OCI-LY3 (cell line): Measurements from ENCODE around the gene NOP9.

Source experiments
- EZH2phosphoT487 ChIP-seq: fragments of 200-600 bp; shearing (Covaris generic); IDR thresholded peaks from 2 replicates; pipeline ENCODE4 v1.6.1; 2018; ENCODE audit warnings: antibody characterized with exemption, mixed run types, low read depth
- TF ChIP-seq, protein P1 (sequence below): fragments of 200-600, 300-600 bp; sonication (generic); IDR thresholded peaks from 2 replicates; pipeline ENCODE4 v1.5.1; 2014; ENCODE audit warnings: antibody characterized with exemption, low read length, low read depth

GRCh38 chr14:24316597-24316950 lies 16.9 kb downstream of the NOP9 start:
- TF ChIP-seq, protein P1, sequence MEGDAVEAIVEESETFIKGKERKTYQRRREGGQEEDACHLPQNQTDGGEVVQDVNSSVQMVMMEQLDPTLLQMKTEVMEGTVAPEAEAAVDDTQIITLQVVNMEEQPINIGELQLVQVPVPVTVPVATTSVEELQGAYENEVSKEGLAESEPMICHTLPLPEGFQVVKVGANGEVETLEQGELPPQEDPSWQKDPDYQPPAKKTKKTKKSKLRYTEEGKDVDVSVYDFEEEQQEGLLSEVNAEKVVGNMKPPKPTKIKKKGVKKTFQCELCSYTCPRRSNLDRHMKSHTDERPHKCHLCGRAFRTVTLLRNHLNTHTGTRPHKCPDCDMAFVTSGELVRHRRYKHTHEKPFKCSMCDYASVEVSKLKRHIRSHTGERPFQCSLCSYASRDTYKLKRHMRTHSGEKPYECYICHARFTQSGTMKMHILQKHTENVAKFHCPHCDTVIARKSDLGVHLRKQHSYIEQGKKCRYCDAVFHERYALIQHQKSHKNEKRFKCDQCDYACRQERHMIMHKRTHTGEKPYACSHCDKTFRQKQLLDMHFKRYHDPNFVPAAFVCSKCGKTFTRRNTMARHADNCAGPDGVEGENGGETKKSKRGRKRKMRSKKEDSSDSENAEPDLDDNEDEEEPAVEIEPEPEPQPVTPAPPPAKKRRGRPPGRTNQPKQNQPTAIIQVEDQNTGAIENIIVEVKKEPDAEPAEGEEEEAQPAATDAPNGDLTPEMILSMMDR, result no peak
- no peak for TF ChIP-seq EZH2phosphoT487
